ENCODE data around the gene IZUMO1R.
"Not testable (repeated sequence)": the region's sequence is repeated elsewhere in the genome, so short reads cannot be mapped to it uniquely, and the experiment has no call there.

Gene IZUMO1R

GRCh38 chr11:94303966-94304958, at the start of gene IZUMO1R:
IZUMO1R (plus strand) TSS chr11:94304580; CDS start chr11:94305637, 1,057 bp downstream.
- in situ Hi-C loops (cut with MboI; ENCODE audit: low sequenced_read_pairs): no loop called here

DNA sequence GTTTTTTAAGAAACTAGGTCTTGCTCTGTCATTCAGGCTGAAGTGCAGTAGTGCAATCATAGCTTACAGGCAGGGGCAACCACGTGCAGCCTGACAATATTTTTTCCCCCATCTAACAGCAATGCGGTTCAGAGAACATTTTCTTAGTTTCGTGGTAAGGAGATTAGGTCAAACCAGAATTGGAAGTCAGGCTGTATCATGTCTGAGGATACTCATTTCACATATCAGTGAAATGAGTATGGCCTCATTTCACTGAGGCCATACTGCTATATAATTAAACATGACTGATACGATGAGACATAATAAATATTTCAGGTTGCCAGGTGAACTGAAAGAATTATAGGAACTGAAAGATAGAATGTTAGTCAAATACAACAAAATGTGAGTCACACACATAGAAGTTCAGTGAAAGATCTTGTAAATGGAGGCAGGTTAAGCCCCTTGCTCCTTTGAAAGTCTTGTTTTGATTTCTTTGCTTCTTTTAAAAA, 32.5 kb upstream of the IZUMO1R start:
- in situ Hi-C loops (cut with MboI; ENCODE audit: low sequenced_read_pairs): no loop called here

DNA sequence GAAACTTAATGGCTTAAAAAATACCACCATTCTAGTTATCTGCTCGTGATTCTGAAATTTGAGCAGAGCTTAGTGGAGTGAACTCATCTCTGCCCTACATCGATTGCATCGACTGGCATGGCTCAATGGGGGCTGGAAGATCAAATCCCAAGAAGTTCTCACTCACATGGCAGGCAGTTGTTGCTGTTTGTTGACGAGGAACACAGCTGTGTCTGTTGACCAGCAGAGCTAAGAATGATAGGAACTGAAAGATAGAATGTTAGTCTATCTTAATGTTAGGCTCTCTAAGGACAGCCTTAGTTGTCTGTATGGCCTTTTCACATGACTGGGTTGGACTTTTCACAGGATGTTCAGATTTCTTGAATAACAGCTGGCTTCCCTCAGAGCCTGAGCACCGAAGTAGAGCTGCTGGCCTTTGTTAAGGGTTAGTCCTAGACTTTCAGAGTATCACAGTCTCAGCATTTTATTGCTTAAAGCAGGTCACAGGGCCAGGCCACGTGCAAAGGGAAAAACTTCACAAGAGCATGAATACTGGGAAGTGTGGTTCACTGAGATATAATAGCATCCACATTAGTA, 31.6 kb upstream of the IZUMO1R start:
- in situ Hi-C loops (cut with MboI; ENCODE audit: low sequenced_read_pairs): no loop called here

- in situ Hi-C loops (cut with MboI; ENCODE audit: low sequenced_read_pairs): no loop called here
These were observed 28.4 kb upstream of the IZUMO1R start for GRCh38 chr11:94275961-94276360.

GRCh38 chr11:94276943-94277342, 27.4 kb upstream of the IZUMO1R start:
- in situ Hi-C loops (cut with MboI; ENCODE audit: low sequenced_read_pairs): no loop called here

- in situ Hi-C loops (cut with MboI; ENCODE audit: low sequenced_read_pairs): not testable (repeated sequence)
These were observed 26.2 kb upstream of the IZUMO1R start for GRCh38 chr11:94278207-94278606.

DNA sequence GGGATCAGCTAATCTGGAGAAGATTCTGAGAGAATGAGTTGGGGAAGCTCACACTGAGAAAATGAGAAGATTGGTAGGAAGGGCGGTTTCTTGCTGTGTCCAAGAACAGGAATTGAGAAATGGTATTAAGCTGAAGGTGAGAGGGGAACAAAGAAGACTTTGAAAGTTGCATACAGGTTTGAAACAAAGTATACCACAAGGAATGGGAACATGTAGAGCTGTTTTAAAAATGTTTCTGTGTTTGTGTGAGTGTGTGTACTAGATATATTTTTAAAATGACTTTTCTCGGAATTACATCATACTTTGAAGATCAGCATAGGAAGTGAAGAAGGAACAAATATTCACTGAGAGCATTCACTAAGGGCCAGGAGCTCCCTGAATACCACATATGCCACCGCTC, 24.4 kb upstream of the IZUMO1R start:
- in situ Hi-C loops (cut with MboI; ENCODE audit: low sequenced_read_pairs): no loop called here

DNA sequence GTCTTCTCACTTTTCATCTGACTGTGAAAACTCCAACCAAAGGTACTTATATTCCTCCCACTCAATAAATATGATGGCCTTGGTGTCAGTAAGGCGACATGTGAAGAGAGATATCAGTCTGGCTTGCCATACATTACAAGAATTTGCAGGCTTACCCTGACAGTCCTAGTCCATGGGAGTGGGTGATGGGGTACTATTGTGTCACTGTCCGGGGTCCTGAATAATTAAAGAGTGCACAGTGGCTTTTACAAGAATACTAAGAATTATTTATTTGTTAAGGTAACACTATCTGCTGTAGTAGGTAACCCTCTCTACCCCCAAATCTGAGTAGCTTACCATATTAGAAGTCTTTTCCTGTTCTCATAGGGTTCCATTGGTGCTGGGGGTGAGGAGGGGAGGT, 23.1 kb upstream of the IZUMO1R start:
- in situ Hi-C loops (cut with MboI; ENCODE audit: low sequenced_read_pairs): no loop called here

- in situ Hi-C loops (cut with MboI; ENCODE audit: low sequenced_read_pairs): no loop called here
These were observed 20.7 kb upstream of the IZUMO1R start for GRCh38 chr11:94283678-94284077.

DNA sequence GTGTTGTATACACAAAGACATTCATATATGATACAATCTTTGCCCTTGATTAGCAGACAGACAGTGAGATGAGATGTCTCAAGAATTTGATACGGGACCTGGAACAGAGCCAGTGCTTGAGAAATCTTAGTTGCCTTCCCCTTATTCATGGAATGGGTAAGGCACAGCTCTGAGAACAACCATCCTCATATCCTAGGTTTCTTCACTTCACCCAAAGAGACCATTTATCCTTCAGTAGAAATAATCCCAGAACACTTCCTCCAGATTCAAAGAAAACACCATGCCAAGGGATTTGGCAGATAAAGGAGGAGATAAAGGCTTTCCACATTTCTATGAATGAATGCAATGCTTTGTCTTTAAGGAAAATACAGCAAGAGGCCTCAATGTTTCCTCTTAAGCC, 8.8 kb upstream of the IZUMO1R start:
- in situ Hi-C loops (cut with MboI; ENCODE audit: low sequenced_read_pairs): no loop called here

DNA sequence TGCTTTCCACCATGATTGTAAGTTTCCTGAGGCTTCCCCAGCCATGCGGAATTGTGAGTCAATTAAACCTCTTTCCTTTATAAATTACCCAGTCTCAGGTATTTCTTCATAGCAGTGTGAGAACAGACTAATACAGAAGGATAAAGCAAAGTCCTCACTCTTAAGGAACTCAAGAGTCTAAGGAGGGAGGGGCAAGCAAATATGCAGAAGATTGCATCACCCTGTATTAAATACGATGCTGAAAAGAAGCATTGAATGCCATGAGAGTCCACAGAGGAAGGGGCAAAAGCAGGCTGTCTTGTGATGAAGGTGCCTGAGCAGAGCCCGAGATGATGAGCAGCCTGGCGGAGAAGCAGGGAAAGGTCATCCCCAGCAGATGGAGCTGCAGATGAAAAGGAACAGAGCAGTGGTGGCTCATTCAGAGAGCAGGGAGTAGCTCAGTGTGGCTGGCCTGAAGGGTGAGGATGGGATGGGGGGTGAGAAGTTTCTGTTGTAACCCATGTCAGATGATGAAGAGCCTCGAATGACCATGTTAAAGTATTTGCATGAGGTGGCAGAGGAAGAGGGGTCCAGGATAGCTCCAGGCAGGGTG, 6.3 kb upstream of the IZUMO1R start:
- in situ Hi-C loops (cut with MboI; ENCODE audit: low sequenced_read_pairs): no loop called here

- in situ Hi-C loops (cut with MboI; ENCODE audit: low sequenced_read_pairs): no loop called here
These were observed 1.6 kb upstream of the IZUMO1R start for GRCh38 chr11:94302776-94303175.

GRCh38 chr11:94305146-94305545, 766 bp downstream of the IZUMO1R start:
- in situ Hi-C loops (cut with MboI; ENCODE audit: low sequenced_read_pairs): no loop called here

DNA sequence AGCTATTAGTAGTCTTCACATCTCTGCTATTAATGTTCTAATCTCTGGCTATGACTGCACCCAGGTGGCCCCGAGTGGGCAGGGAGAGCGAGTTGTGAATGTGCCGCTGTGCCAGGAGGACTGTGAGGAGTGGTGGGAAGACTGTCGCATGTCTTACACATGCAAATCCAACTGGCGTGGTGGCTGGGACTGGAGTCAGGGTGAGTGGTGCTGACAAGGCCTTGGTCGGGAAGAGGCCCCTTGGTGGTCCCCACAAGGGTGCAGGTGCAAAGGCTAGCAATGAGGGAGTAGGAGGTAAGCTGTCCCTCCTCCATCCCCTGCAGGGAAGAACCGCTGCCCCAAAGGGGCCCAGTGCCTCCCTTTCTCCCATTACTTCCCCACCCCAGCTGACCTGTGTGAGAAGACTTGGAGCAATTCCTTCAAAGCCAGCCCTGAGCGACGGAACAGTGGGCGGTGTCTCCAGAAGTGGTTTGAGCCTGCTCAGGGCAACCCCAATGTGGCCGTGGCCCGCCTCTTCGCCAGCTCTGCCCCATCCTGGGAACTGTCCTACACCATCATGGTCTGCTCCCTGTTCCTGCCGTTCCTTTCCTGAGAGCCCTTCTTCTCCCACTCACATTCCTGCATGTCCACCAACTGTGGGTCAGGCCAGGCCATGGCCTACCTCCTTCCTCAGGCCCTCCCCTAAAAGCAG, 2.9 kb downstream of the IZUMO1R start:
- in situ Hi-C loops (cut with MboI; ENCODE audit: low sequenced_read_pairs): no loop called here

- in situ Hi-C loops (cut with MboI; ENCODE audit: low sequenced_read_pairs): no loop called here
These were observed 3.6 kb downstream of the IZUMO1R start for GRCh38 chr11:94308024-94308423.

DNA sequence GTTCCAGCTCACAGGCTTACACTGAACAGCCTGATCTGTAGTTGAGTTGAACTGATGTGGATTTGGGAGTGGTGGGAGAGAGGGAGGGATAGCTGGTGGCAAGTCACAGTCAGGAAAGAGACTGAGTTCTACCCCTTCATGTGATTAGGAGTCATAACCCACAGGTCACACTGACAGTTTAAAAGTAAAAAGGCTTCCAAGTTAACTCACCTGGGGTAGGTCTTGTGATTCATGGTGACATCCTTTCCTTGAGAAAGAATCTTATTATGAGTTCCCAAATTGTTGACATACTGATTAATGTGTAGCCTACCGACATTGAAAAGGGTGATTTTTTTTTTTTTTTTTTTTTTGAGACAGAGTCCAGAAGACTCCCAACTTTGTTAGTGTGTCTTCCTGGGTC, 5.4 kb downstream of the IZUMO1R start:
- in situ Hi-C loops (cut with MboI; ENCODE audit: low sequenced_read_pairs): no loop called here

- in situ Hi-C loops (cut with MboI; ENCODE audit: low sequenced_read_pairs): no loop called here
These were observed 6.0 kb downstream of the IZUMO1R start for GRCh38 chr11:94310191-94310875.

DNA sequence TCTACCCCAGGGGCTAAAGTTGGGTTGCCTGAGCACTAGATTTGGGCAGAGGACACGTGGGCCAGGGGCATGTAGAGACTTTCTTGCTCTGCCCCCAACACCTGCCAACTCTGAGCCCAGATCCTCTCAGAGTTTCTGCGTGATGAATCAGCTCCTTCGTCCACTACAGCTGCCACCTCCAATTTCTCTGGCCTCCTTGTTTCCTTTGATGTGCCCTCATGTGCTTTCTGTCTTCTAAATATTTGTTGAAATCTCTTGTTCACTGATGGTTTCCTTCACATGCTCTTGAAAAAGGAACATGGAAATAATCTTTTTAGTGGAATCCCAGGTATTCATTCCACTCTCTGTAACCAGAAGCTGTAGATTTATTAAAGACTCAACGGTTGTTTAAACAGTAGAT, 8.0 kb downstream of the IZUMO1R start:
- in situ Hi-C loops (cut with MboI; ENCODE audit: low sequenced_read_pairs): no loop called here

DNA sequence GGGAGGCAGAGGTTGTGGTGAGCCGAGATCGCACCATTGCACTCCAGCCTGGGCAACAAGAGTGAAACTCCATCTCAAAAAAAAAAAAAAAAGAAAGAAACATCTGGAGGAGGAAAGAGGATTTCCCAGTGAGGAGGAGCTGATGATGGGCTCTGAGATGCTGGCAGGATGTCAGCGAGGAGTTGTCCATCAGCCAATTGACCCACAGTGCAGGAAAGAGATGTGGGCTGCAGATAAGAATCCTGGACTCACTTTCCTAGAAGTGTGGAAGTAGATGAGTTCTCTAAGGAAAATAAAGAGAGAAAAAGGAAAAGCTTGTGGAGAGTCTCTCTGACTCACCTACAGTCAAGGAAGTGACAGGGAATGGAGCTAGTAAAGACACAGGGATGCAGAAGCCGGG, 9.7 kb downstream of the IZUMO1R start:
- in situ Hi-C loops (cut with MboI; ENCODE audit: low sequenced_read_pairs): no loop called here

DNA sequence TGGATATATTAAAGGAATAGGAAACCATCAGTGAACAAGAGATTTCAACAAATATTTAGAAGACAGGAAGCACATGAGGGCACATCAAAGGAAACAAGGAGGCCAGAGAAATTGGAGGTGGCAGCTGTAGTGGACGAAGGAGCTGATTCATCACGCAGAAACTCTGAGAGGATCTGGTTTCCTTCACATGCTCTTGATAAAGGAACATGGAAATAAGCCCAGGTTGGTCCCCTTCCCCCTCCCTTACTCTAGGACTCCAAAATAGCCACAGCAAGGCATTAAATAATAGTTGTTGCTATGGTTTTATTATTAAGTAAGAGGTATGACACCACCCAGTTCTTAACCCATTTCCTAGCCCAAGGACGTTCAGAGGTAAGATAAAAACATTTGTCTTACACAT, 11.3 kb downstream of the IZUMO1R start:
- in situ Hi-C loops (cut with MboI; ENCODE audit: low sequenced_read_pairs): no loop called here
